KG1 (cell line): ENCODE data around the gene SMG7.

Experiments
- DNase-seq: peaks from one replicate; lab custom pipeline; 2025; lab: John Stamatoyannopoulos, UW

SMG7 gene

DNA sequence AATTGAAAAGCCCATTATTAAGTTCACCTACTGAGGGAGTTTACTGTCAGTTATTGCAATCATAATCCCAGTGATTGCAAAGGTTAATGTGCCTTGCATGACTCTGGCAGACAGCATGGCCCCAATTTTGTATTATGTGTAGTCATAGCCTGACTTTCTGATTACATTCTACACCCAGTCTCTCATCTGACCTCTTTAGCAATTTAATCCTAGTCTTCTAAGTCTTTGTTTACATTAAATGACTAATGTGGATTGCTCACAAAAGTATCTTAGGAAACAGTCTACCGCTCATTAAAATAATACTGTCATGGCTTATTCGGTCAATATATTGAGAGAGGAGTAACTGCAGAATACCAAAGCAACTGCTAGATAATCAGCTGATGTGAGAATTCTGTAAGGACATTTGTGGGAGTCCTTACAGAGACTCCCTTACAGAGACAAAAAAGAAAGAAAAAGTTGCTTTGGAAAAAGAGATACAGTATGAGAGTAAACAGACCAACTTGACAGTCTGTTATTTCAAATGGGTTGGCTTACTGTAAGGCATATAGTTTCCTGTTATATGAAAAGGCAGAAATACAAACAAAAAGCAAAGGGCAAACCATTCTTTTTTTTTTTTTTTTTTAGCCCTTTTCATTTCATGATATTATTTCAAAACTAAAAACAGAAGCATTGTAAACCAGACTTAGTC, 42.8 kb downstream of the SMG7 start:
- DNase-seq = no peak

GRCh38 chr1:183516725-183517124, 44.4 kb downstream of the SMG7 start:
- no peak for DNase-seq

GRCh38 chr1:183517401-183517800, 45.1 kb downstream of the SMG7 start:
- DNase-seq = no peak

DNA sequence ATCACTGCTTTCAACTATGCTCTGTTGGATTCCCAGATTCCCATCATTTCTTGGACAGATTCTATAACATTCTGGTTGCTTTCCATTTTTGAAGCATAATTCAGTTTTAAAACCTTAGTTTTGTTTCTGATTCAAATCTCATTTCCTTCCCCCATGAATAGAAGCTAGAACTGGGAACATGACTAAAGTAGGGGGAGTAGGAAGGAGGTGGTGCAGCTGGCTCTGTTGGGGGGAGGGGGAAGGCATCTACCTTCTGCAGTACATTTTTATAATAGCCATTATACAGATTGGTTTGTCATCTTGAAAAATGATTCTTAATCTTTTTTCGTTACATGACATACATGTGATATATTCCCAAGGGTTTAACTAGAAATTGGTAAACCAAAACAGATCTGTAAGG, 48.1 kb downstream of the SMG7 start:
- no peak for DNase-seq

- no peak for DNase-seq
These were observed 49.8 kb downstream of the SMG7 start for GRCh38 chr1:183522104-183522503.

DNA sequence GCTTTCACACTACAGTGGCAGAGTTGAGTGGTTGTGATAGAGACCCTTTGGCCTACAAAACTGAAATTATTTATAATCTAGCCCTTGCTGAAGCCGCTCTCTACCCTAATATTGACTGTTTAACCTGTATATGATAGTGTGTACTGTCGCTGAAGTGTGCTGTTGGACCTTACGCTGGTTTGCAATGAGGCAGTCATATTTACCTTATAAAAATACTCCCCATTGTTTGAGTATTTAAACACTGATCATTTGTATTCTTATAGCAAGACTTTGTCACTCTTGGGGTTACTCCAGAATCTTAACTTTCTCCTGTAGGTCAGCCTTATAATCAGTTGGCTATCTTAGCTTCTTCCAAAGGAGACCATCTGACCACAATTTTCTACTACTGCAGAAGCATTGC, 56.3 kb downstream of the SMG7 start:
- no peak for DNase-seq

DNA sequence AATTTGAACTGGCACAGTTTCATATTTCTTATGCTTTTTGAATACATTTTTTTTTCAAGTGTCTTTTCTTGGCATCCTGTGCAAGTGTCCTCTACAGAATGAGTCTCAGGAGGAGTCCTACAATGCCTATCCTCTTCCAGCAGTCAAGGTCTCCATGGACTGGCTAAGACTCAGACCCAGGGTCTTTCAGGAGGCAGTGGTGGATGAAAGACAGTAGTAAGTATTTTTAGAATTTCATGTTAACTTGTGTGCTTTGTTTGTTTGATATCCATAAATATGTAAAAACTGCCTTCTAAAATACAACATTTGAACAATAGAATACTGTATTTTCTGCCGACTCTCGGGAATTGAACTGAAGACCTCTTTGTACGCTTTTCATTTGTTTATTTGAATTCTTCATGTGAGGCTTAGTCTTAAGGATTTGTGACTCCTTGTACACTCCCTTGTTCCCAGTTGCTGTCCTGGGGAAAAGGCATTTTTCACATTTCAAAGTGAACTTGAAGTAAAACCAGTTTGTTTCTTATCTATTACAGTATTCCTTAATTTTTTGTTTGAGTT, 61.4 kb downstream of the SMG7 start:
- no peak for DNase-seq

DNA sequence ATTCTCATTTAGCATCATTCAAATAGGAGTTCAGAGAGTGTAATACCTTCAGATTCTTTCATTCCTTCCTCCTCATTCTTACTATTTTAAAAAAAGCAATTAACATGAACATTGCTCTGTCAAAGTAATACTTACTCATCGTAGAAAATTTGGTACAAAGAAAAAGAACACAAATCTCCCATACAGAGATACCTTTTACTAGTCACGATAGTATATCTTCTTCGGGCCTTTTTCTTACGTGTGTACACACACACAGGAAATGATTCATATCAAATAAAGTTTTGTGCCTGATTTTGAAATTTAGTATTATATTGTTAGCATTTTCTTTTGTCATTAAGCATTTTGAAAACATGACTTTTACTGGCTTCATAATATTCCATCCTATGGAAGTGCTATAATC, 65.1 kb downstream of the SMG7 start:
- no peak for DNase-seq

DNA sequence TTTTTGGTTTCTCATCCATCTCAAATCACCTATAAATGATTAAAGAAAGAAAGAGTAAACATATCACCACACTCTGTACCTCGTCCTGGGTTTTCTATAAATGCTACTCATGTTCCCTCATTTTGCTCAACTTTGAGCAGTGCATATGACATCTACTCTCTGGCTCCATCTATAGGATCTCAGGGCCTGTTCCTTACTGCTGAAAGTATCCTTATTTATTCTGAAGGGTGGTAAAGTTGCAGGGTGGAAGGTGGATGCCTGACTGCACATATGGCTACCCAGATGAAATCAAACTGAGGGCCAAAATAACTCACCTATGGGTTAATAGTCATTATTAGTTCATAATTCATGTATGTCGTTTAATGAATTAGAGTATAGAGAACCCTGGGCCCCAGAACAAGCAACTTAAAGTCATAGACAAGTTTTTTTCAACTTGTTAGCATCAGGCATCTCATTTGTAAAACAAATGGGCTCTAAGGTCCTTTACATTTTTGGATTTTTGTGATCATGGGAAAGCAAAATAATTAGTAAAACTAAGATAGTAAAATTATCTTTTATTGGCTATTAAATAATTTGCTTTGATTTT, 71.4 kb downstream of the SMG7 start:
- no peak for DNase-seq

DNA sequence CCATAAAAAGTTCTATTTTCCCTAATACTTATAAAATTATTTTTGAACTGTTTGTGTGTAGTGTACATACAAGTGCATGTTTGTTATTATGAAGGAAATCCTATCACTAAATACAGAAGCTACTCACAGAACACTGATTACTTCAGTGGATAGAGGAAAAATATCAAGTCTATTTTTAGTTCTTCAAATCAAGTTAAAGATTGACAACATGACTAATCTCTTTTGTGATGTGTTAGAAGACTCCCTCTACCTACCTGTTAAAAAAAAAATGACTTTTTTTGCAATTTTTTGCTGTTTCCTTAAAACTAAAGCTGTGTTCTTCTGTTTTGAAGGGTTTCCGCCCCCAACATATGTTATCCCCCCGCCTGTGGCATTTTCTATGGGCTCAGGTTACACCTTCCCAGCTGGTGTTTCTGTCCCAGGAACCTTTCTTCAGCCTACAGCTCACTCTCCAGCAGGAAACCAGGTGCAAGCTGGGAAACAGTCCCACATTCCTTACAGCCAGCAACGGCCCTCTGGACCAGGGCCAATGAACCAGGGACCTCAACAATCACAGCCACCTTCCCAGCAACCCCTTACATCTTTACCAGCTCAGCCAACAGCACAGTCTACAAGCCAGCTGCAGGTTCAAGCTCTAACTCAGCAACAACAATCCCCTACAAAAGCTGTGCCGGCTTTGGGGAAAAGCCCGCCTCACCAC, 72.4 kb downstream of the SMG7 start:
- DNase-seq = no peak

DNA sequence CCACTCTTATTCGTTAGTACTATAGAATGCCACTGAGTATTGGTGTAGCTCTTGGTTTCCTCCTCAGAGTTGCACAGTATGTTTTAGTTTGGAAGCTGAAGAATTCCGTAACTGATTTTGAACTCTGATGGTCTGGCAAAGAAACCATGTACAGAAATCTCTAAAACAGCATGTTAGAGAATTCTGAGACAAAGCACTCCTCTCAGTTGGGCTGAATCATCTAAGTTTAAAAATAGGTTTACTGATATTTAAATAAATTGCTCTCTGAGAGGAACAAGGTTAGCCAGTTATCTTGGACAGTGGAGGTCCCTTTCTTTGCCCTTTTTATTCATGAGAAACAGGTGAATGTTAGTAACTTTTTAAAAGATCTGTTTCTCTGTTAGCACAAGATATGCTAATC, 74.1 kb downstream of the SMG7 start:
- DNase-seq = no peak

- DNase-seq = no peak
These were observed 75.8 kb downstream of the SMG7 start for GRCh38 chr1:183548116-183548515.

GRCh38 chr1:183550915-183551314, 78.6 kb downstream of the SMG7 start:
- no peak for DNase-seq

- DNase-seq = no peak
These were observed 79.6 kb downstream of the SMG7 start for GRCh38 chr1:183551924-183552323.

DNA sequence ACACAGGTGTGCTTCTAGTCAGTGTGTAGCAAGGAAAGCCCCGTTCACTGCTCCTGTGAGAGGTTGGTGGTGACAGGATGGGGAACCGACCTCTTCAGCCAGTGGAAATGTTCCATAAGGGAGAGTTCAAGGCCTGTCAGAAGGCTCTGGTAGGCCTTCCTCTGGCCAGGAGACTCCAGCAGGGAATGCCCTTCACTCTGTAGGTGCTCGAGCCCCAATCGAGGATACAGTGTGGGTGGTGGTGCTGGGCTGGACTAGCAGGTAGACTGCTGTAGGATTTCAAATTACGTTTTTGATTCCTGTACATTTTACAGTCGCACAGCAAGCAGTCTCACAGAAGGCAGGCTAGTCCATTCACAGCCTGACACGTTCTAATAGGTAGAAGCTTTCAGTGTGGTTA, 80.1 kb downstream of the SMG7 start:
- DNase-seq = no peak

- no peak for DNase-seq
These were observed 80.6 kb downstream of the SMG7 start for GRCh38 chr1:183552891-183553290.

DNA sequence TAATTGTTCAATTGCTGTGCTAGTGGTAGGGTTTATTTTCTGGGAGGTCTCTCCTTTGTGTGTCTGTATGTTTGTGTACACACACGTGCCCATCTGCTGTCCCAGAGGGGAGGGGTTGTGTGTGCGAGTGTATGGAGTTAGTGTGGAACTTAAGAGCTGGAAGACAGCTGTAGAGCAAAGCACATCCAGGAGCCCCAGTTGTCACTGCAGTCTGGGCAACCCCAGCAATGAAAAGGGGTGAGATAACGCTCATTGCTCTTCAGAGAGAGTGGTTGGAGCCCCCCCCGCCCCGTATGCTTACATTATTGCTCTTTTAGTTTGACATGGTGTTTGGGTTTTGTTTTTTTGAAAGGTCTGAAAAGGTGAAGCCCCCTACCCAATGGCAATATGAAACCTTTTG, 81.0 kb downstream of the SMG7 start:
- DNase-seq = no peak

GRCh38 chr1:183553764-183554163, 81.5 kb downstream of the SMG7 start:
- no peak for DNase-seq

DNA sequence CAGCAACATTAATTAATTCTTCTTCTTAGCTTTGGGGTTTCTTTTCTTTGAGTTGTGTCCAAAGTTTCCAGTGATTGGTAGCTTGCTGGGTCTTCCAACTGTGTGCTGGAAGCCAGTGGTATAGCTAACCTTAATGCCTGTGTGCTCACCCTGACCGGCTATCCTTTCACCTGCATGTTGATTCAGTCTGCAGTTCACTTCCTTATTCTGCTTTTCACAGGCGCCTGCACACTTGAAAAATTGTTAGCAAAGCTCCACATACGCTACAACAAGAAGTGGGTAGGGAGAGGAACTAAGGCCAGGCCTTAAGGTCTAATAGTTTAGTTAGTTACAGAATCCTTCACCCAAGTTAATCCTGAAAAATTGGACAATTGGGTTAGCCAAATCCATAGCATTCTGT, 82.3 kb downstream of the SMG7 start:
- no peak for DNase-seq

DNA sequence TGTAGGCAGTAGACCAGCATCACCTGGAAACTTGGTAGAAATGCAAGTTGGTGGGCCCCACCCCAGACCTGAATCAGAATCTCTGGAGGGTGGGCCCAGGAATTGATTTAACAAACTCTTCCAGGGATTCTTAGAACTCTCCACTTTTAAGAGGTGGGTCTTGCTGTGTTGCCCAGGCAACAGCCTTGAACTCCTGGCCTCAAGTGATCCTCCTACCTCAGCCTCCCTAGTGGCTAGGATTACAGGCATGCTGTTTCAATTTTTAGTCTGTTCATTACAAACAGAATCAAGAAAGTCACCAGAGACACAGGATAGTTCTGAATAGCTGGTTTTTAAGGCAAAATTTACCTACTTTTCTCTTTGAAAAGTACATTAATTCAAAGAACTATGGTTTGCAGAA, 86.8 kb downstream of the SMG7 start:
- DNase-seq = no peak

GRCh38 chr1:183562701-183563100, 90.4 kb downstream of the SMG7 start:
- DNase-seq = no peak

DNA sequence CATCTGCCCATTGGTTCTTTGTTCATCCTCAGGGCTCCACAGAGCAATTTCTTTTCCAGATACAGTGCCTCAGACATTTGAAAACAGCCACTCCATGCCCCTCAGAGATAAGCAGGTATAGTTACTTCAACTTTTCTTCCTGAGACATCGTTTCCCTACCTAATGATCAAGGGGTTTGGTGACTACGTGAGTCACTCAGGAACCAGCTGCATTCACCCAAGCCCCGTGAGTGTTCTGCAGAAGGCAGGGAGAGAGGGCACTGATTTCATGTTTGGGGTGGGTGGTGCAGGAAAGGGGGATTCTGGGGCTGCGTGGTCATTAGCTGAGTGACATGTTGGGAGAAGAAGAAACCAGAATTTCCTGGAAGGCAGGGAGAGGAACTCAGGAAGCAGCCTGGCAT, 93.0 kb downstream of the SMG7 start:
- no peak for DNase-seq

- DNase-seq = no peak
These were observed 93.7 kb downstream of the SMG7 start for GRCh38 chr1:183566026-183566425.
